ENCODE results near the gene HDAC5. TPM values are rescaled to one million over a fixed set of nuclear protein-coding genes. Genes with fewer than 3 reads are reported as not detected.

The HDAC5 gene
- total RNA-seq, 1 donor from 2014 or later, result 32.5 TPM

GRCh38 chr17:44030482-44030881, 93.0 kb downstream of the HDAC5 start:
- DNase-seq (ENCODE audit: low read depth), result no peak
- H3K36me3 ChIP-seq (ENCODE audit: control insufficient read depth, insufficient read depth, low read length), result no peaks in the 10 kb centered on the region
- H3K27me3 ChIP-seq (ENCODE audit: control insufficient read depth, insufficient read depth, low read length), result no peaks in the 10 kb centered on the region
- no peak for TF ChIP-seq CTCF (IDR thresholded peaks at IDR 0.05; ENCODE audit: insufficient read depth, low read length, poor library complexity, severe bottlenecking)
- no peak overlapping the region for H3K4me3 ChIP-seq (ENCODE audit: low read depth, low read length)

GRCh38 chr17:44029736-44030135, 93.7 kb downstream of the HDAC5 start:
- Histone ChIP-seq H3K36me3 (ENCODE audit: control insufficient read depth, insufficient read depth, low read length) (no peaks in the 10 kb centered on the region), H3K4me3 (ENCODE audit: low read depth, low read length) (no peak overlapping the region), H3K27me3 (ENCODE audit: control insufficient read depth, insufficient read depth, low read length) (no peaks in the 10 kb centered on the region)
- DNase-seq (ENCODE audit: low read depth), result no peak
- no peak for TF ChIP-seq CTCF (IDR thresholded peaks at IDR 0.05; ENCODE audit: insufficient read depth, low read length, poor library complexity, severe bottlenecking)

Other genes with a start within 250 kb of the HDAC5 start
- gene MPP2, start 216.1 kb downstream of the HDAC5 start, total RNA-seq, result 2.7 and 3.0 TPM in 2 replicates
- not detected in 2 replicates for gene PPY, start 181.2 kb downstream of the HDAC5 start, total RNA-seq
- 0.48 TPM in 1 of 2 replicates, not detected in the other for gene PYY, start 169.7 kb downstream of the HDAC5 start, total RNA-seq
- gene NAGS, start 119.0 kb downstream of the HDAC5 start, total RNA-seq, result 15.7 and 19.4 TPM in 2 replicates
- gene TMEM101, start 108.7 kb downstream of the HDAC5 start, total RNA-seq, result 37.8 and 52.4 TPM in 2 replicates
- 39.1 and 52.7 TPM in 2 replicates for gene LSM12, start 57.0 kb downstream of the HDAC5 start, total RNA-seq
- gene G6PC3, start 52.9 kb downstream of the HDAC5 start, total RNA-seq, result 37.5 and 53.9 TPM in 2 replicates
- gene HROB, start 18.3 kb upstream of the HDAC5 start, total RNA-seq, result 3.1 and 3.8 TPM in 2 replicates
- gene ASB16, start 47.1 kb upstream of the HDAC5 start, total RNA-seq, result not detected in 2 replicates
- gene TMUB2, start 63.3 kb upstream of the HDAC5 start, total RNA-seq, result 35.0 and 40.5 TPM in 2 replicates
- gene ATXN7L3, start 76.2 kb upstream of the HDAC5 start, total RNA-seq, result 50.8 and 65.9 TPM in 2 replicates
- 35.7 and 41.7 TPM in 2 replicates for gene UBTF, start 96.0 kb upstream of the HDAC5 start, total RNA-seq
- gene SLC4A1, start 144.5 kb upstream of the HDAC5 start, total RNA-seq, result not detected in 2 replicates
- gene RUNDC3A, start 185.0 kb upstream of the HDAC5 start, total RNA-seq, result 3.3 and 12.3 TPM in 2 replicates
- 145 and 146 TPM in 2 replicates for gene SLC25A39, start 201.2 kb upstream of the HDAC5 start, total RNA-seq
- 521 and 704 TPM in 2 replicates for gene GRN, start 221.7 kb upstream of the HDAC5 start, total RNA-seq
- gene FAM171A2, start 240.2 kb upstream of the HDAC5 start, total RNA-seq, result 12.6 and 16.3 TPM in 2 replicates